Activated T-helper 9 cell treated with anti-CD3 and anti-CD28 coated beads, Interleukin-2, amount 50 U/mL, for 16 hours (primary cell): Measurements from ENCODE around the gene KRTCAP2.
"Not testable (repeated sequence)": the region's sequence is repeated elsewhere in the genome, so short reads cannot be mapped to it uniquely, and the experiment has no call there.

Source experiments
- DNase-seq: peaks from one replicate; pipeline ENCODE4 v3.0.0-alpha.2; 2020; ENCODE audit warnings: low read depth

KRTCAP2 gene

DNA sequence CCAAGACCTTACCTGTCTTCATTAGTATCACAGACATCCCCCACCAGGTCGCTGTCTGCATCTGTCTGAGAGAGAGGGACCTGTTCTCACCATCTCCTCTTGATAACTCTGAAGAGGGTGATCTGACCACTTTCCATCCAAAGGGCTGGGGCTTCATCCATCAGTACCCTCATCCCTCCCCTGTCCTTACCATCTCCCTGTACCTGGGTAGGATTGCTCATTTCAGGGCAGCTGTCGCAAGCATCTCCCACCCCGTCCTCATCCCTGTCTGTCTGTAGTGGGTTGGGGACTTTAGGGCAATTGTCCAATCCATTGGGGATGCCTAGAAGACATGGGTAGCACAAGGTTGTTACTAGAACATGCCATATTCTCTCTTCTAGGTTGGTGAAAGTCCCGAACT lies 26.7 kb upstream of the KRTCAP2 start:
- no peak for DNase-seq

DNA sequence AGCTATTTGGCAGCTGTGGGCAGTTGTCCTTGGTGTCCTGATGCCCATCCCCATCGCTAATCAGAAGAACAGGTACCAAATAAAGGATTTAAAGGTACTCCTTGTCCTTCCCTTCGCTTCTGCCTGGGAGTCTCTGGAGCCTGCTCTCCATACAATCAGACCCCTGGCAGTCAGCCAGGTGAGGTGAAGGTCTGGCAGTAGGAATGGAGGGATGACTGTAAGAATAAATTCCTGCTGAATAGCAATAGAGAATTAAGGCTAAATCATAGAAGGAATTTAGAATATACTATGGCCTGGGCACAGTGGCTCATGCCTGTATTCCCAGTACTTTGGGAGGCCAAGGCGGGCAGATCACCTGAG lies 25.4 kb upstream of the KRTCAP2 start:
- DNase-seq = no peak

DNA sequence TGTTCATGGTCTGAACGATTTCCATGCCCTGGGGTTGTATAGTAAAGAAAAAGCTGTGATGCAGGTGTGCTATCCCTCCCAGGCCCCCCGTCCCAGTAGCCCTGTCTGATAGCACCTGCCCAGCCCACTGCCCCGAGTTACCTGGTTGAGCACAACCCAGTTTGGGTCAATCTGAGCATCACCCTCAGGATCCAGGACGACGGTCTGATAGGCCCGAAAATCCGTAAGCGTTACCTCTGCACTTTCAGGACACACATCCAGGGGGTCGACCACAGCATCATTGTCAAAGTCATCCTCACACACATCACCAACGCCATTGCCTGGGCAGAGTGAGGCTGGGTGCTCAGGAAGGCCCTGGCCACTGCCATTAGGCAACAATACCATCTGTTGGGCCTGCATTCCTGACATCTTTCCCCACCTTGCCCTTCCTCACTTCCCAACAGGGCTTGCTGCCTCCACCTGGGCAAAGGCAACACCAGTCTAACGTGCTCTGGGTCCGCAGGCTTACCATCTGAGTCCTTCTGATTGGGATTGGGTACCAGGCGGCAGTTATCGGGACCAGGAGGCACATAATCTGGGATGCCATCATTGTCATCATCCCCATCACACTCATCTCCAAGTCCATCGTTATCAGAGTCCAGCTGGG lies 24.9 kb upstream of the KRTCAP2 start:
- no peak for DNase-seq

DNA sequence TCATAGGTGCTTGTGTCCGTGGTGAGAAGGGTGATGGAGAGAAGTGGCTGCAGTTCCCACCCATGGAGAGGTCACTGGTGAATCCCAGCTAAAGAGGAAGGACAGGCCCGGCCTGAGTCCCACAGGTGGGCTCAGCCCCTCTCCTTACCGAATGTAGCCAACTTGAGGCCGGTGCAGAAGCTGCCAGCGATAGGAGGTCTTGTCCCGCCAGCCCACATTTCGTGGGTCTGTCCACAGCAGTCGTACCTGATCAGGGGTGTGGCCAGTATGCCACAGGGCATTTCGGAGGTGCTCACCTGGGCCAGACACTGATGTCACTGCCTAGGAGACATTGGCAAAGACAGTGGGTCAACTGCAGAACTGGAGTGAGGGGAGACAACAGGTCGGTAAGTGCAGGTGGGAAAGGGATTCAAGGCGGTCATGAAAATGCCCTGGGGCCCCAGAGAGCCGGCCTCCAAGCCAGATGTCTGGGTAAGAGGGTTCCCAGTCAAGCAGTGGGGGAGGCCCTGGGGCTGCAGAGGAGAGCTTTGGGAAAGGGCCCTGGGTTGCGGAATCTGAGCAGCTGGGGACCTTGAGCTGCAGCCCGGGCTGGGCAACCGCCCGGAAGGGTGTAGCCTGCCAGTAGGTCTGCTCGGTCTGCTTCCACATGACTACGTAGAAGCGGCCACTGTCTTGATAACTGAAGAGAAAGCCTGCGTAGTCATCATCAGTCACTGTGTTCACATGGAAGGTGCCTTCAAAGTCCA lies 24.0 kb upstream of the KRTCAP2 start:
- DNase-seq = no peak

DNA sequence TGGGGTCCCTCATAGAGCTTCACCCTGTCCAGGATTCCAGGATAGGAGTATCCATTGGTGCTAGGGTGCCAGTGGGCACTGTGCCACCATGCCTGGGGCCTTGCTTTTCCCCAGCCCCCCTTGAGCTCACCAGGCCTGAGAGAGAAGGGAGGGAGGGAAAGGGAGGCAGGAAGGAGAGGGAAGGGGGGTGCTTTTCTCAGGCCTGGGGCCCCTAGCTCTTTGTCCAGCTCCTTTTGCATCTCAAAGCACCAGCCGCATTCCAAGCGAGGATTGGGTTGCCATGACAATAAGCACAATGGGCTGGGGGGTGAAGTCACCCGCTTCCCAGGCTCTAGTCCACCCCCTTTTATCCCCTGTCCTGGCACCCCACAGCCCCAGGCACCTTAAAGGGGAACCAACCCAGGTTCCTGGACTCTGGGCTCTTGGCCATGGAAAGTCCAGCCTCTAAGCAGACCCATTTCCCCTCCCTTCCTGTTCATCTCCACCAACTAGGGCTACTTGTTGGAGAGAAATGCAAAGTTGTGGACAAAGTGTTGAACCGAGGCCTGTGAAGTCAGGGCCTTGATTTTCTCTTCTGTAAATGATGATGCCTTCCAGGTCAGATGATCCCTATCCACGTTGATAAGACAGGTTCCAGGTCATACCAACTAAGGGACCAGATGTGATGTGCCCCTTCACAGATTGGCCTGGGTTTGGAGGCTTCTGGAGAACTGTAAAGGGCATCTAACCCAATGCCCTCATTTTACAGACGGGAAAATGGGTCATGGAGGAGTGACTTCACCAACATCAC lies 23.2 kb upstream of the KRTCAP2 start:
- DNase-seq = no peak

DNA sequence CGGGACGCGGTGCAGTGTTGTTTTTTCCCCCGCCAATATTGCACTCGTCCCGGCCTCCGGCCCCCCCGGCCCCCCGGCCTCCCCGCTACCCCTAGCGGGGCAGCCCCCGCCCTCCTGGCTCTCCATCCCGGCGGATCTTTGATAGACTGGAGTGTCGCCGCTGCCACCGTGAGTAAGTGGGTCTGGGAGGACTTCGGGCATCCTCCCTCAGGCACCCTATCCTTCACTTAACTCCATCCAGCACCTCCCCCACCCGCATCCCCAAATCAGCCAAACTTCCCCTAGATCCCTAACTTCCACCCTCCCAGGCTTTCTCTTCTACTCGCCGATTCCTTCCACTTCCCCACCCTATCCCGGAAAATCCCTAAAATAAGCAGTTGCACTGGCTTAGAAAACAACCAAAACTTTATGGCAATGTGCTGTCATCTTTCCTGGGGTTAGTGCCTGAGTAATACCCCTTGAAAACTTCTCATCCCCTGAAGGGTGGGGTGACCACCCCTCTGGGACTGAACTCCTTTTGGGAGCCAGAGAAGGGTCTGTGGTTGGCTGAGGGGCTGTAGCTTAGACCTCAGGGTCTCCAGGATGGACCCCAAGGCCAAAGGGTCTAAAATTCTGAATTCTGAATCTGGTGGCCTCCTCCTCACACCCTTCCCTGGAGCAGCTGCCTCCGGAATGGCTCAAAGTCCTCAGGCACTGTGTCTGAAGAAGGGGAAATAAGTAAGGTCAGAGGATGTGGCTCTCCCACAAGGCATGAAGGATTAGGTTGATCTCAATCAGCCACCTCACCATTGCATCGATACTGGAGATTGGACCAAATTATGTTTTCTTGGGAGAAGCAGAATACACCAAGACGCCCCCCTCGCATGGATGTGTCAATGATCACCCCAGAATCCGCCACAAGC lies 22.3 kb upstream of the KRTCAP2 start:
- no peak for DNase-seq

DNA sequence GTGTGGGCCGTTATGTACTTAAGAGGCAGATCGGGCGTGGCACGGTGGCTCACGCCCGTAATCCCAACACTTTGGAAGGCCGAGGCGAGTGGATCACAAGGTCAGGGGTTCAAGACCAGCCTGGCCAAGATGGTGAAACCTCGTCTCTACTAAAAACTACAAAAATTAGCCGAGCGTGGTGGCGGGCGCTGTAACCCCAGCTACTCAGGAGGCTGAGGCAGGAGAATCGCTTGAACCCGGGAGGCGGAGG lies 20.8 kb upstream of the KRTCAP2 start:
- not testable (repeated sequence) for DNase-seq

DNA sequence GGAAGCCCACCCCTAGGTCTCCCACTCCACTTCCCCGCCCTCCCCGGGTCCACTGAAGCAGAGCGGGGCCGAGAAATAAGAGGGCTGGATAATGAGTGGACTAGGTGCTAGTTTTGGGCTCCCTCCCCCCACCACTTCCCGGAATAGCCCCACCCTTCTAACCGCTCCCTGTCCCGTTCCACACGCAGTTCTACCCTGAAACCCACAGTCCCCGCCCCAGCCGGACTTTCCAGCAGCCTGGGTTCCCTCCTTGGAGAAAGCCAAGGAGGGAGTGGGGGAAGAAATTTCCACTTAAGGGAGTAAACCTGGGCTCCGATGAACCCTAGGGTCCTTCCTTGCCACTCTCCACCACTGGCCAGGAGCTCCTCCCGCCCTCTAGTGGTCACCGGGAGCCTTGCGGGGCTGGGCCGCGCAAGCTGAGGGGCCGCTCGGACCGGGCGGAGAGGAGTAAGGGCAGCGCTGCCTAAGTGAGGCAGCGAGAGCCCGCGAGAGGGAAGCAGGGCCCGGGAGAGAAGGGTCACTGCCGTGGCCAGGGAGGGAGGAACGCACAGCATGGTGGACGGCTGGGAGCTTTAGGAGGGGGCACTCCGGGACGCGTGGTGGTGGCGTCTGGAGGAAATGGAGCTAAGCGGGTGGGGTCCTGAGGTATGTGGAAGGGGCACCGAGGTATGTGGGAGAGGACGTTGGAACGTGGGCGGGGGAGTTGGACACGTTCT lies 20.3 kb upstream of the KRTCAP2 start:
- DNase-seq = peak; percentile 67

DNA sequence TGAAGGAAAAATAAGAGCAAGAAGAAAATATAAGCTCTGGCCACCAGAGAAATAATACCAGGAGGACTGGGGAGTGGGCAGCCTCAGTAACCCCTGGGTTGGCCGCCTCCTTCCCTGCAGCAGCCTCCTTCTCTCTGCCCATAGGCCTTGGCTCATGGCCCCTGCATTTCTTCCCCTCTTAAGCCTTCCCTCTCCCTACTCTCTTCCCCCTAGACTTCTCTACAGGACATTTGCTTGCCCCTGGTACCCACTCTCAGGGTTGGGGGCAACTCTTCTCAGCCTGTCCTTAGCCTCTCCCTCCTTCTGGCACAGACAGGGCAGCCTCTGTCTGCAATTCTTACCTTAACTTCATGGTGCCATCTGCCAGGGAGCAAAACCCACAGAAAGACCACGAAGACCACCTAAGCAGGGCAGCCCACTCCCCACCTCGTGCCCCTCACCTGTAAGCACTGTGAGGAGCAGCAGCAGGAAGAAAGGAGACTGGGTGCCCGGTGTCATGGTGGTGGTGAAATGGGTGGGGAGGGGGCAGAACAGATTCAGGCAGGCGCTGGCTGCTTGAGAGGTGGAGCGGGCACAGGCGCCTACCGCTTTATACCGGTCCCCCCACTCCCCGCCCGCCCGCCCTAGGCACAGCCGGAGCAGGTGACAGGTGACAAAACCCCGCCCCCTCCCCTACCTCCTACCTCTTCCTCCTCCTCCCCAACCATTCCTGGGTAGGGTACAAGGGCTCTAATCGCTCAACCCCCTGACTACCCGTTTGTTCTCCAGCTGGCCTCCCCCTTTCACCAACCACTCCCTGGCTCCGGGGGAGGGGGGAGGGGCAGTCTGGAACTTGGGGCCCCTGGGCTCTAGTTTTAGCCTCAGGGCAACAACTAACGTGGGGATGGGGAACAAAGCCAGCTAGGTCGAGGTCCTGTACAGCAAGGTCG lies 19.5 kb upstream of the KRTCAP2 start:
- no peak for DNase-seq

DNA sequence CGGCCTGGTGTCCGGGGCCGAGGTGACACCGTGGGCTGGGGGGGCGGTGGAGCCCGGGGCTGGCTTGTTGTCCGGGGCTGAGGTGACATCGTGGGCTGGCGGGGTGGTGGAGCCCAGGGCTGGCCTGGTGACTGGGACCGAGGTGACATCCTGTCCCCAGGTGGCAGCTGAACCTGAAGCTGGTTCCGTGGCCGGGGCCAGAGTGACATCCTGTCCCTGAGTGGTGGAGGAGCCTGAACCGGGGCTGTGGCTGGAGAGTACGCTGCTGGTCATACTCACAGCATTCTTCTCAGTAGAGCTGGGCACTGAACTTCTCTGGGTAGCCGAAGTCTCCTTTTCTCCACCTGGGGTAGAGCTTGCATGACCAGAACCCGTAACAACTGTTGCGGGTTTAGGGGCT lies 18.8 kb upstream of the KRTCAP2 start:
- DNase-seq = no peak

DNA sequence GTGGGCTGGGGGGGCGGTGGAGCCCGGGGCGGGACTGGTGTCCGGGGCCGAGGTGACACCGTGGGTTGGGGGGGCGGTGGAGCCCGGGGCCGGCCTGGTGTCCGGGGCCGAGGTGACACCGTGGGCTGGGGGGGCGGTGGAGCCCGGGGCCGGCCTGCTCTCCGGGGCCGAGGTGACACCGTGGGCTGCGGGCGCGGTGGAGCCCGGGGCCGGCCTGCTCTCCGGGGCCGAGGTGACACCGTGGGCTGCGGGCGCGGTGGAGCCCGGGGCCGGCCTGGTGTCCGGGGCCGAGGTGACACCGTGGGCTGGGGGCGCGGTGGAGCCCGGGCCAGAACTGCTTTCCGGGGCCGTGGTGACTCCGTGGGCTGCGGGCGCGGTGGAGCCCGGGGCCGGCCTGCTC lies 16.8 kb upstream of the KRTCAP2 start:
- DNase-seq = not testable (repeated sequence)

DNA sequence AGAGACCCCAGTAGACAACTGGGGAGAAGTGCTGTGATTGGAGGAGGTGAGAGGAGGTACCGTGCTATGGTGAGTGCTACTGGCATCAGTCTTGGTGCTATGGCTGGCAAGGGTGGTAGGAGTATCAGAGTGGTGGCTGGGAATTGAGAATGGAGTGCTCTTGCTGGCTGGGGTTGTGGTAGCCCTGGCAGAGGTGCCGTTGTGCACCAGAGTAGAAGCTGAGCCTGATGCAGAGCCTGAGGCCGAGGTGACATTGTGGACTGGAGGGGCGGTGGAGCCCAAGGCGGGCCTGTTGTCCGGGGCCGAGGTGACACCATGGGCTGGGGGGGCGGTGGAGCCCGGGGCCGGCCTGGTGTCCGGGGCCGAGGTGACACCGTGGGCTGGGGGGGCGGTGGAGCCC lies 15.2 kb upstream of the KRTCAP2 start:
- no peak for DNase-seq

DNA sequence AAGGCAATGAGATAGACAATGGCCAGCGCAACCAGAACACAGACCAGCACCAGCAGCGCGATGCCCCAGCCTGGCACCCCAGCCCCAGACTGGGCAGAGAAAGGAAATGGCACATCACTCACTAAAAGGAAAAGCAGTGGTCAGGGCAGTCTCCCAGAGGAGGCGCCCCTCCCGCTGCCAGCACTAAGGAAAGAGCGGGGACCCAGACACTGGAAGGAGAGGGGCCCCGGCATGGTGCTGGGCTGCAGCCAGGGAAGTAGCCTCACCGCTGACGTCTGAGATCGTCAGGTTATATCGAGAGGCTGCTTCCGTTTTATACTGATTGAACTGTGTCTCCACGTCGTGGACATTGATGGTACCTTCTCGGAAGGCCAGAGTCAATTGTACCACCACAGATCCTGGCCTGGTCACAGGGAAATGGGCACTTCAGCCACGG lies 14.4 kb upstream of the KRTCAP2 start:
- no peak for DNase-seq

DNA sequence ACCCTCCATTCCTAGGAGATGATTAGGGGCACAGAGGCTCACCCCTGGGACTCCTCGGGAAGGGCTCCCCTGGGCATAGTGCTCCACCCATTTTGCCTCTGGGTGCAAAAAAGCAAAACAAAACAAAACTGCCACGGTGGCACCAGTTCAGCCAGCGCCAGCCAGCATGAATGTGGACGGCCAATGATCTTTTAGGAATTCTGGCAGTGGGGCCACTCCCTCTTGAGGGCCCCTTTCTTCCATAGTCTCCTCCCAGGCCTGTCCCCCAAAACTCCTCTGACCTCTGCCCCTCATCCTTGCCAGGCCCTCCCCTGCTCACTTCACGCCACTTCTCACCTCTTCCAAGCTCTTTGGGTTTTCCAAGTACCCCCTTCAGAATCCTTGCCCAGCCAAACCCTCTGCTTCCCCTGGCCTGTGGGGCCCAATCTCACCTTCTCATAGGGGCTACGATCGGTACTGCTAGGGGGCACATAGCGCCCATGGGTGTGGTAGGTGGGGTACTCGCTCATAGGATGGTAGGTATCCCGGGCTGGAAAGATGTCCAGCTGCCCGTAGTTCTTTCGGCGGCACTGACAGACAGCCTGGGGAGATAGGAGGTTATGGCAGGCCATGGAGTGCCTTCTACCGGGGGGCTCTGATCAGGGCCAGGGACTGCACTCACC lies 13.8 kb upstream of the KRTCAP2 start:
- no peak for DNase-seq

DNA sequence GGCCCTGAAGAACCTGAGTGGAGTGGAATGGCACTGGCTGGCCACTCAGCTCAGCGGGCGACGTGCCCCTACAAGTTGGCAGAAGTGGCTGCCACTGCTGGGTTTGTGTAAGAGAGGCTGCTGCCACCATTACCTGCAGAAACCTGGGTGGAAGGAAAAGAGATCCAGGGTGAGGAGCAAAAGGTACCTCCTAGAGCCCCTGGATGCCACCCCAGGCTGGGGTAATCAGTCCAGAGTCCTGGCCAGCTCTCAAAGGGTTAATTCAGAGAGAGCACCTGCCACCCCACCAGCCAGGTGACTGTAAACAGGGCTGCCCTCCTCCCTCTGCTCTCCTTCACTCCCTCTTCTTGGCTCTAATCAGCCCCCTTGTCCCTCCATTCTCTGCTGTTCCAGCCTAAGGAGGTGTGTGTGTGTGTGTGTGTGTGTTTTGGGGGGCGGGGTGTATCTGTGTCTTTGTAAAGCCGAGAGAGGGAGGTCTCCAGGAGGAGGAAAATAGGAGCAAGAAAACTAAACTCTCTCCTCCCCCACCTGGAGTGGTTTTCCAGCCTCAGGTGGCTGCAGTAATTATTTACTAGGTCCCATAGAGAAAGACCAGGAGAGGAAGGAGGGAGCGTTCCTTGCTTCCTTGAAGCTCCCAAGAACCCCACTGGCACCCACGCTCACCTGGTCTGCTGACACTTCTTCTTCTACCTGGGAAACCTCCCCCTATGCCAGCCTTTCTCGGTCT lies 13.1 kb upstream of the KRTCAP2 start:
- DNase-seq = no peak

DNA sequence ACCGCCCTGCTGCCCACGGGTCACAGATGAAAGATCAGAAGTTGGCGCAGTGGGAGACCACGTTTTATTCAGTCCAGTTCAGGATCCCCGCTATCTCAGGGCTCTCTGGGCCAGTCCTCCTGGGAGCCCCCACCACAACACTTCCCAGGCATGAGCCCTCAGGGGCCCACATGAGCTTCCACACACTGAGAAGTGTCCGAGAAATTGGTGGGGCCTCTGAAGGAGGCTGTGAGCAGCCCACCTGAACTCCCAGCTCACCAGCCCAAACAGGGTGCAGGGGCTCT lies 12.6 kb upstream of the KRTCAP2 start:
- no peak for DNase-seq

DNA sequence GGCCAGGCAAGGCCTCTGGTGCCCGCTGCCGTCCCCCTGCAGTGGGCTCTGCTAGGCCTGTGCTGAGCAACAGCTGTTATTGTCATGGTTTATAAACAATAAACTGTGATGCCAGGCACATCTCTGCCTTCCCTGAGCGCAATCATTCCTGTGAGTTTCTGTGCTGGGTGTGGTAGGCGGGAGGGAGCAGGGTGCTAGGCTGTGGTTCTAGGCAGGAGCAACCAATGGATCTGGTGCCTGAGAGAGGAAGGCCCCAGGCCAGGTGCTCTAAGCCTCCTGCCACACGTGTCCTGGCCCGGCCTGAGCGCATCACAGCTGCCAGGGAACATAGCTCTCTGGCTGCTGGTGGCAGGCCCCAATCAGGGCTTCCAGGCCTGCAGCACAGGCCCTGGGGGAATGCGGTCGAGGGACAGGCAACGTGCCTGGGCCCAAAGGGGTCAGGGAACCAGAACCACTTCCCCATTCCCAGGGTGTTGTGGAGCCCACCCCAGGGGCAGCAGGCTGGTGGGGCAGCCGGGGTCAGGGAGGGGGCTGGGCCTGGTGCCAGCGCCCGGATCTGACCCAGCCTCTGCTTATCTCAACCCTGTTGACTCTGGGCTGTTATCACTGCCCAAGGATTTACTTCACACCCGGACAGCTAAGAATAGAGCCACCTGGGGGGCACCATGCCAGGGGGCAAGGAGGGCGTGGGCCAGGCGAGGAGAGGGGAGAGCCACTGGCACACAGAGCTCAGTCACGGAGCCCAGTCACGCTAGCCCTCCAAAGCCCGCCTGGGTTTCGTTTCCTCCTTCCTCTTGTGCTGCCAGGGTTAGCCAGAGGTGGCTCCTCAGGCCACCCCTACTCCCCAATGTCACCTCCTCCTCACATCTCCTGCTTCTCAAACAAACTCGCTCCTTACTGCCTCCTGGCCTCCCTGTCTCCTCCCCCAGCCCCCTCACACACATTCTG lies 12.0 kb upstream of the KRTCAP2 start:
- no peak for DNase-seq

DNA sequence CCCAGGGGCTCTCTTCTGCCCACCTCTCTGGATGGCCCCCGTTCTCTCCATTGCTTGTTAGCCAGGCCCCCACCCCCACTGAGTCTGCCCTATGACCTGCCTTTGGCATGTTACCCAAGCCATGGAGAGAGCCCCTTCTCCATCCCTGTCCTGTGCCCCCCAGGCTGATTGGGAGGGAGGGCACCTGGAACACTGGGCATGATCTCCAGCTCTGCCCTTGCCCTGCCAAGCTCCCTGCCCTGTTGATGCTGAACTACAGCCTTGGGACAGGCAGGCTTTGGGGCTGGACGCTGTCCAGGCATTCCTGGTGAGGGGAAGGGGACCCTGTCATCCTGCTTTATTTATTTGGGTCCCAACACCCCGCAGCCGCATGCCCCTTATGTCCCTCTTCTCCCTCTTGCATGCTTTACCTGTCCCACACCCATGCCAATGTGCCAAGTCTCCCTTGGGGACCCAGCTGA lies 11.3 kb upstream of the KRTCAP2 start:
- DNase-seq = no peak
